Measurements from ENCODE around the gene FXR2.

The FXR2 gene

DNA sequence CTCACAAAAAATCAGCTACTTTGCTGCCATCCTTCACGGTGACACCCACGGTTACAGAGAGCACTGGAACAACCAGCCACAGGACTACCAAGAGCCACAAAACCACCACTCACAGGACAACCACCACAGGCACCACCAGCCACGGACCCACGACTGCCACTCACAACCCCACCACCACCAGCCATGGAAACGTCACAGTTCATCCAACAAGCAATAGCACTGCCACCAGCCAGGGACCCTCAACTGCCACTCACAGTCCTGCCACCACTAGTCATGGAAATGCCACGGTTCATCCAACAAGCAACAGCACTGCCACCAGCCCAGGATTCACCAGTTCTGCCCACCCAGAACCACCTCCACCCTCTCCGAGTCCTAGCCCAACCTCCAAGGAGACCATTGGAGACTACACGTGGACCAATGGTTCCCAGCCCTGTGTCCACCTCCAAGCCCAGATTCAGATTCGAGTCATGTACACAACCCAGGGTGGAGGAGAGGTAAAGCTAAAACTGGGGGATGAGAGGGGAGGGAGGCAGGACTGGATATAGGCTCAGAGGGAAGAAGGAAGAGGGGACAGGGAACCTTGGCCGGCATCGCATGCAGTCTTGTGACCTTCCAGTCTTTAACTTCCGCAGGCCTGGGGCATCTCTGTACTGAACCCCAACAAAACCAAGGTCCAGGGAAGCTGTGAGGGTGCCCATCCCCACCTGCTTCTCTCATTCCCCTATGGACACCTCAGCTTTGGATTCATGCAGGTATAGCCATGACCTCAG lies 34.7 kb downstream of the FXR2 start:
- in situ Hi-C loops (cut with HindIII; ENCODE audit: low pct_unique_long_range_greater_than_20kb, low sequenced_read_pairs): no loop called here
- no peak for DNase-seq (ENCODE audit: low read depth in 1 of 2, low spot score in 1 of 2)

DNA sequence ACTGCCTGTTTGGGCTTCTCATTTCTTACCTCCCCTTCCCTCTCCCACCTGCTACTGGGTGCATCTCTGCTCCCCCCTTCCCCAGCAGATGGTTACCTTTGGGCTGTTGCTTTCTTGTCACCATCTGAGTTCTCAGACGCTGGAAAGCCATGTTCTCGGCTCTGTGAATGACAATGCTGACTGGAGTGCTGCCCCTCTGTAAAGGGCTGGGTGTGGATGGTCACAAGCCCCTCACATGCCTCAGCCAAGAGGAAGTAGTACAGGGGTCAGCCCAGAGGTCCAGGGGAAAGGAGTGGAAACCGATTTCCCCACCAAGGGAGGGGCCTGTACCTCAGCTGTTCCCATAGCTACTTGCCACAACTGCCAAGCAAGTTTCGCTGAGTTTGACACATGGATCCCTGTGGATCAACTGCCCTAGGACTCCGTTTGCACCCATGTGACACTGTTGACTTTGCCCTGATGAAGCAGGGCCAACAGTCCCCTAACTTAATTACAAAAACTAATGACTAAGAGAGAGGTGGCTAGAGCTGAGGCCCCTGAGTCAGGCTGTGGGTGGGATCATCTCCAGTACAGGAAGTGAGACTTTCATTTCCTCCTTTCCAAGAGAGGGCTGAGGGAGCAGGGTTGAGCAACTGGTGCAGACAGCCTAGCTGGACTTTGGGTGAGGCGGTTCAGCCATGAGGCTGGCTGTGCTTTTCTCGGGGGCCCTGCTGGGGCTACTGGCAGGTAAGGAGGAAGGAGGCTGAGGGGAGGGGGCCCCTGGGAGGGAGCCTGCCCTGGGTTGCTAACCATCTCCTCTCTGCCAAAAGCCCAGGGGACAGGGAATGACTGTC lies 35.5 kb downstream of the FXR2 start, which contains the start of gene CD68:
Gene CD68, plus strand, starts transcription at position 638 of the 833 bp plus-strand sequence. Its CDS starts 40 bp downstream, at position 678.
- DNase-seq (ENCODE audit: low read depth in 1 of 2, low spot score in 1 of 2): peak in 1 of 2 experiments; percentile 75
- in situ Hi-C loops (cut with HindIII; ENCODE audit: low pct_unique_long_range_greater_than_20kb, low sequenced_read_pairs): no loop called here

More for the DNA sequence above, 34.7 kb downstream of the FXR2 start:
- TF ChIP-seq JUND (IDR thresholded peaks at IDR 0.05; ENCODE audit: low read depth): no peak

DNA sequence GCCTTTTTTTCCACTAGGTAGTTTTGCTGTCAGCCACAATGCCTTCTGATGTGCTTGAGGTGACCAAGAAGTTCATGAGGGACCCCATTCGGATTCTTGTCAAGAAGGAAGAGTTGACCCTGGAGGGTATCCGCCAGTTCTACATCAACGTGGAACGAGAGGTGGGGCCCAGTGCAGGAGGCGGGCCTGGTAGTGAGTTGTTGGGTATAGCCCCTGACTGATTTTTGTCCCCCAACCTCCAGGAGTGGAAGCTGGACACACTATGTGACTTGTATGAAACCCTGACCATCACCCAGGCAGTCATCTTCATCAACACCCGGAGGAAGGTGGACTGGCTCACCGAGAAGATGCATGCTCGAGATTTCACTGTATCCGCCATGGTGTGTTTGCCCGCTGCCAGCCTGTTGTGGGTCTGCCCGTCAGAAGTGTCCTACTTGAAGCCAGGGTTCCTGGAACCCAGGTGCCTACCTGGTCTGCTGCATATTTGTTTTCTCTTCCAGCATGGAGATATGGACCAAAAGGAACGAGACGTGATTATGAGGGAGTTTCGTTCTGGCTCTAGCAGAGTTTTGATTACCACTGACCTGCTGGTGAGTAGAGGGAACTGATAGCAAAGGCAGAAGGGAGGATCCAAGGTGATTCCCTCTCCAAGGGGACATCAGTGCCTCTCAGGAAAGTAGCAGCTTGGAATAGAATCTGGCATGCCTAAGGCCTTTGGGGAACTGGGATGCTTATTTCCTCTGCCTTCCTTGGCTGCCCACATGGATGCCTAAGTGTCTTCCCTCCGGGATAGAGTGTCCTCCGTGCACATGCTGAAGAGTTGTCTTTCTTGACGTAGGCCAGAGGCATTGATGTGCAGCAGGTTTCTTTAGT lies 37.1 kb downstream of the FXR2 start:
- TF ChIP-seq JUND (IDR thresholded peaks at IDR 0.05; ENCODE audit: low read depth): no peak
- in situ Hi-C loops (cut with HindIII; ENCODE audit: low pct_unique_long_range_greater_than_20kb, low sequenced_read_pairs): no loop called here
- no peak for DNase-seq (ENCODE audit: low read depth in 1 of 2, low spot score in 1 of 2)

More for the DNA sequence above, 35.5 kb downstream of the FXR2 start, which contains the start of gene CD68:
- peak; percentile 24; the same call in 1 of the 2 replicates for TF ChIP-seq JUND (IDR thresholded peaks at IDR 0.05; ENCODE audit: low read depth)

DNA sequence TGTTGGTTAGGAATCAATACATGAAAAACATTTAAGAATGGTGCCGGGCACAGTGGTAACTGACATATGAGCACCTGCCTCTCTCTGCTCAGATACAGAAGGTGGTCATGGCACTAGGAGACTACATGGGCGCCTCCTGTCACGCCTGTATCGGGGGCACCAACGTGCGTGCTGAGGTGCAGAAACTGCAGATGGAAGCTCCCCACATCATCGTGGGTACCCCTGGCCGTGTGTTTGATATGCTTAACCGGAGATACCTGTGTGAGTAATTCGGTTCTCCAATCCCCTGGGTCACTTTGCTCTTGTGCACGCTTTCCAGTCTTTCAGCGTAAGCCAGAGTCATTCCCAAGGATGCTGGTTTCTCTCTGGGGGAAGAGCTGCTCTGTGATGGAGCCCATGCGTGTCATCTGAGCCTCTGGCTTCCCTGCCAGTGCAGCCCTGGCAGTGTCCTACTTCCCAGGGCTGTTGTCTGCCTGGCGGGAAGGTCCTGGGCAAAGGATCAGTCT lies 38.2 kb downstream of the FXR2 start:
- no peak for DNase-seq (ENCODE audit: low read depth in 1 of 2, low spot score in 1 of 2)
- in situ Hi-C loops (cut with HindIII; ENCODE audit: low pct_unique_long_range_greater_than_20kb, low sequenced_read_pairs): no loop called here
- no peak for TF ChIP-seq JUND (IDR thresholded peaks at IDR 0.05; ENCODE audit: low read depth)

DNA sequence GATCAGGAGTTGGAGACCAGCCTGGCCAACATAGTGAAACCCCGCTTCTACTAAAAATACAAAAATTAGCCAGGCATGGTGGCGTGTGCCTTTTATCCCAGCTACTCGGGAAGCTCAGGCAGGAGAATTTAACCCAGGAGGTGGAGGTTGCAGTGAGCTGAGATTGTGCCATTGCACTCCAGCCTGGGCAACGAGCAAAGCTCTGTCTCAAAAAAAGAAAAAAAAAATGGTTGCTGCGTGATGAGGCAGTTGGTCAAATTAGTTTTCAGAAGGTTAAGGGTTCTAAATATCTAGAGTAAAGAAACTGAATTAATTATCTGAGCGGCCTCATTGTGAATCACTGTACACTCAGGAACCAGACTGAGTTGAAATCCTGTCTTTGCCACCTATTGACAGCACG lies 38.7 kb downstream of the FXR2 start:
- in situ Hi-C loops (cut with HindIII; ENCODE audit: low pct_unique_long_range_greater_than_20kb, low sequenced_read_pairs): no loop called here
- no peak for TF ChIP-seq JUND (IDR thresholded peaks at IDR 0.05; ENCODE audit: low read depth)
- no peak for DNase-seq (ENCODE audit: low read depth in 1 of 2, low spot score in 1 of 2)

DNA sequence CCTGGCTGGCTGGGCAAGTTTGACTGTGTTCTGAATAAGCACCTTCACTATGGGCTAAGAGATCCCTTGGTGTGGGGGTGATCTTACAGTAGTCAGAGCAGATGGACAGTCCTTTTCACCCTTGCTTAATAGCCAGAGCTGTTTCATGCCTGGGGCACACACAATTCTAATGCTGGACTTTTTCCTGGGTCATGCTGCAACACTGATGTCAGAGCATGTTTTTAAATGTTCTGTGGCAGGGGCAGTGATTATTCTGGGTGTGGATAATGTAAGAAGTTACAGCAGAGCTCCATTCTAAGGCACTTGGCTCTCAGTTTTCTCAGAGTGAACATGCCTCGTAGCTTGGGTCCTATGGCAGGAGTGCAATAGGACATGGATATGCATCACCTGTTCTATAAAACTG lies 39.2 kb downstream of the FXR2 start:
- no peak for DNase-seq (ENCODE audit: low read depth in 1 of 2, low spot score in 1 of 2)
- TF ChIP-seq JUND (IDR thresholded peaks at IDR 0.05; ENCODE audit: low read depth): no peak
- in situ Hi-C loops (cut with HindIII; ENCODE audit: low pct_unique_long_range_greater_than_20kb, low sequenced_read_pairs): no loop called here

DNA sequence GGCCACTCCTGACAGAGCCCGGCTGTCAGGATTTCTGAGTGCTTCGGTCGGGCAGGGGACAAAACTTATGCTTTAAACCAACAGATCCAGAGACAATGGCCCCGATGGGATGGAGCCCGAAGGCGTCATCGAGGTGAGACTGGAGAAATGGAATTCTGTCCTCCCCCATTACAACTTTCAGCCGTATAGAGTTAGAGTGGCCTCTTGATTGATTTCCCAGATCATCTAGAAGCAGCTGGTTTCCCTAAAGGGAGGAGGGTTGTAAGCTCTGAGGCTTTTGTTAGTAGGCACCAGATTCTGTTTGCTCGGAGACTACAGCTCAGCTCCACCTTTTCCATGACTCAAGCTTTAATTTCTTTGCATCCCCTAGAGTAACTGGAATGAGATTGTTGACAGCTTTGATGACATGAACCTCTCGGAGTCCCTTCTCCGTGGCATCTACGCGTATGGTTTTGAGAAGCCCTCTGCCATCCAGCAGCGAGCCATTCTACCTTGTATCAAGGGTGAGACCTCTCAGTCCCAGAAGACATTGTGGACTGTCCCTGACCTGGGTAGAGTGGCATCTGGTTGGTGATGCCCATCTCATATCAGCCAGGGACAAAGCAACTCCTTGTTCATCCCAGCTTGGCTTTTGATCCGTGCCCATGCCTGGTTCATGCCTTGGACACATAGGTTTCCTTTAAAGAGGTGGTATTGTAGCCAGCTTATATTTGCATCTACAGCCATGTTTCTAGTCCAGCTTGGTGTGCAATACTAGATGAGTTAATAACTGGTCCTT lies 40.3 kb downstream of the FXR2 start:
- no peak for DNase-seq (ENCODE audit: low read depth in 1 of 2, low spot score in 1 of 2)
- TF ChIP-seq JUND (IDR thresholded peaks at IDR 0.05; ENCODE audit: low read depth): no peak
- in situ Hi-C loops (cut with HindIII; ENCODE audit: low pct_unique_long_range_greater_than_20kb, low sequenced_read_pairs): no loop called here

DNA sequence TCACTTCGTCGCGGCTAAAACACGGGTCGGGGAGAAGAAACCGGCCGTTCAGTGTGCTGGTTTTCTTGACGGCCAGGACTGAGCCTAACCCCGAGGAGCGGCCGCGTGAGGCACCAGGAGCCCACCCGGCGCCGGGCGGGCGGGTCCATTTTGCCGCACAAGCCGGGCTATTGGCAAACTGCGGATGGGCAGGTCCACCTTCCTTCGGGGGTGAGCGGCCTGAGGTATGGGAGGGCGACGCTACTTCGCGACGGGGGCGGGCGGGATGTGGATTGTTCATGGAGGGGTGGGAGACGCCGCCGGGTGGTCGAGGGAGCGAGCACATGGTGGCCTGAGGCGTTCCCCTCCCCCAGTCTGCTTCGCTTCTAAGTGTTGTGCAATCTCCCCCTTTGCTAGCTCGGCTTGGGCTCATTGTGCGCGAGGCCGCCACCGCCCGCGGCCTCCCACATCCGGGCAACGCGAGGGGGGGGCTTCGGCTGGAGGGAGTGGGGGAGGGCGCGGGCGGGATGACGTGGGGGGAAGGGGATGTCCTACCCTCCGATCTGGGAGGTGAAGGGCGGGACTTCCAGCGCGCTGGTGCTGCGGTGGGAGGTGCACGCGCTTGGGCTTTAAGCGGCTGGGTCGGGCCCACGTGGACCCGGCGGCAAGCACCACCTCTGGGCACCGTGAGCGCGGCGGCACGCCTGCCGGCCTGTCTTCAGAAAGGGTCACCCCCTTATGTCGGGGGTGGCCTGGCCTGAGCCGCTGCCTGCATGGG lies 41.2 kb downstream of the FXR2 start:
- DNase-seq (ENCODE audit: low read depth in 1 of 2, low spot score in 1 of 2): peak in 1 of 2 experiments; percentile 89
- TF ChIP-seq JUND (IDR thresholded peaks at IDR 0.05; ENCODE audit: low read depth): no peak
- in situ Hi-C loops (cut with HindIII; ENCODE audit: low pct_unique_long_range_greater_than_20kb, low sequenced_read_pairs): no loop called here

DNA sequence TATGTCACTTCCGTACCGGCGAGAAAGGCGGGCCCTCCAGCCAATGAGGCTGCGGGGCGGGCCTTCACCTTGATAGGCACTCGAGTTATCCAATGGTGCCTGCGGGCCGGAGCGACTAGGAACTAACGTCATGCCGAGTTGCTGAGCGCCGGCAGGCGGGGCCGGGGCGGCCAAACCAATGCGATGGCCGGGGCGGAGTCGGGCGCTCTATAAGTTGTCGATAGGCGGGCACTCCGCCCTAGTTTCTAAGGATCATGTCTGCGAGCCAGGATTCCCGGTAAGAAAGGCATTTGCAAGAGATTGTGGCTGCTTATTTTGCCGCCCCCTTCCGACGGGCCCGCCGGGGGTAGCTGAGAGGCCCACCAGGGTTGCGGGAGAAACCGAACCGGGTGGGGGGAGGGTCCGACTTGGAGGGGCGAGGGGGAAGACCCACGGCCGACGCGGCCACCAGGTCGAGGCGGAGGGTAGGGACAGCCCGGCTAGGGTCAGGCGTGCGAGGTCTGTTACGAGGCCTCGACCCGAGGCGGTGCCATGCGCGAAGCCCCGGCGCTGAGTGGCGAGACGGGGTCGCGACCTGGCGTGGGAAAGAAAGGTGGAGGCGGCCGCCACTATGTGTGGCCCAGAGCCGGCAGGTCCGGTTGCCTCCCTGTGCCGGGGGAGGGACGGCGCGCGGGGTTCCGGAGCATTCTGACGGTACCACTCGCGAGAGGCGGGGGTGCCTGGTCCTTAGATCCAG lies 41.9 kb downstream of the FXR2 start:
- in situ Hi-C loops (cut with HindIII; ENCODE audit: low pct_unique_long_range_greater_than_20kb, low sequenced_read_pairs): no loop called here
- DNase-seq (ENCODE audit: low read depth in 1 of 2, low spot score in 1 of 2): peak; percentile 95 to 98
- no peak for TF ChIP-seq JUND (IDR thresholded peaks at IDR 0.05; ENCODE audit: low read depth)

DNA sequence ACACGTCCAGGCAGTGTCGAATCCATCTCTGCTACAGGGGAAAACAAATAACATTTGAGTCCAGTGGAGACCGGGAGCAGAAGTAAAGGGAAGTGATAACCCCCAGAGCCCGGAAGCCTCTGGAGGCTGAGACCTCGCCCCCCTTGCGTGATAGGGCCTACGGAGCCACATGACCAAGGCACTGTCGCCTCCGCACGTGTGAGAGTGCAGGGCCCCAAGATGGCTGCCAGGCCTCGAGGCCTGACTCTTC lies 42.4 kb downstream of the FXR2 start:
- no peak for DNase-seq (ENCODE audit: low read depth in 1 of 2, low spot score in 1 of 2)
- in situ Hi-C loops (cut with HindIII; ENCODE audit: low pct_unique_long_range_greater_than_20kb, low sequenced_read_pairs): no loop called here
- TF ChIP-seq JUND (IDR thresholded peaks at IDR 0.05; ENCODE audit: low read depth): no peak
